GM13976 (cell line): ENCODE data around the gene SH3RF3.

ENCODE experiments used
- DNase-seq: peaks from one replicate; pipeline ENCODE4 v3.0.0; 2012; ENCODE audit warnings: low spot score
- in situ Hi-C: fragments of 300-500 bp; cut with MboI; formaldehyde crosslinking; loops from one replicate; pipeline ENCODE4 v1.12.0; 2022; ENCODE audit warnings: low sequenced_read_pairs, mixed read lengths, inconsistent platforms; ENCODE audit not compliant: unreplicated experiment
- TF ChIP-seq, protein P1 (sequence below): IDR thresholded peaks from 2 replicates; pipeline ENCODE4 v1.5.1; 2012; ENCODE audit warnings: borderline replicate concordance, mild to moderate bottlenecking; ENCODE audit not compliant: insufficient read depth; ENCODE audit errors: extremely low read depth, missing control alignments, control extremely low read depth

The SH3RF3 gene

GRCh38 chr2:109231428-109231827 is 102.4 kb downstream of the SH3RF3 start:
- in situ Hi-C loops = no loop called here
- TF ChIP-seq, protein P1, sequence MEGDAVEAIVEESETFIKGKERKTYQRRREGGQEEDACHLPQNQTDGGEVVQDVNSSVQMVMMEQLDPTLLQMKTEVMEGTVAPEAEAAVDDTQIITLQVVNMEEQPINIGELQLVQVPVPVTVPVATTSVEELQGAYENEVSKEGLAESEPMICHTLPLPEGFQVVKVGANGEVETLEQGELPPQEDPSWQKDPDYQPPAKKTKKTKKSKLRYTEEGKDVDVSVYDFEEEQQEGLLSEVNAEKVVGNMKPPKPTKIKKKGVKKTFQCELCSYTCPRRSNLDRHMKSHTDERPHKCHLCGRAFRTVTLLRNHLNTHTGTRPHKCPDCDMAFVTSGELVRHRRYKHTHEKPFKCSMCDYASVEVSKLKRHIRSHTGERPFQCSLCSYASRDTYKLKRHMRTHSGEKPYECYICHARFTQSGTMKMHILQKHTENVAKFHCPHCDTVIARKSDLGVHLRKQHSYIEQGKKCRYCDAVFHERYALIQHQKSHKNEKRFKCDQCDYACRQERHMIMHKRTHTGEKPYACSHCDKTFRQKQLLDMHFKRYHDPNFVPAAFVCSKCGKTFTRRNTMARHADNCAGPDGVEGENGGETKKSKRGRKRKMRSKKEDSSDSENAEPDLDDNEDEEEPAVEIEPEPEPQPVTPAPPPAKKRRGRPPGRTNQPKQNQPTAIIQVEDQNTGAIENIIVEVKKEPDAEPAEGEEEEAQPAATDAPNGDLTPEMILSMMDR = no peak
- no peak for DNase-seq

DNA sequence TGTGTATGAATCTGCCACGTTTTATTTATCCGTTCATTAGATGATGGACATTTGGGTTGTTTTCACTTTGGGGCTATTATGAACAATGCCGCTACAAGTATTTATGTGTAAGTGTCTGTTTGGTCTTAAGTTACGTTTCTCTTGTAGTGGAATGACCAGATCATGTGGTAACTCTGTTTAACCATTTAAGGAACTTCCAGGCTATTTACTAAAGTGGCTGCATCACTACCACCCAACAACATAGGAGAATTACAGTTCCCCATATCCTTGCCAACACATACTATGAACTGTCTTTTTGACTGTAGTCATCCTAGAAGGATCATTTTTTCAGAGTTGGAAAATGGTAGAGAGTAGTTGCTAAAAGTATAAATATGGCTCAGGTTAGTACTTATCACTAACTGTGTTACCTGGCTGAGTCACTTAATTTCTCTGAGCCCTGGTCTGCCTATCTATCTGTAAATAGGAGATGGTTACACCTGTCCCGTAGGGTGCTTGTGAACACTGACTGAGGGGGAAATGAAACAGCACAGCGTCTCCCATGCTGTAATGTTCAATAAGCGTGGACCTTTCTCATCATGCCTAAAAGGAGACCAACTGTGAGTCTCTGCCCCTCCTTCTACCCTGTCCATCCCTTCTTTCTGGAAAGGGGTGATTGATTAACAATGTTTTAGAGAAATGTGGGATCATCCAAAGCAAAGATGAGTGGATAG is 103.1 kb downstream of the SH3RF3 start:
- DNase-seq = no peak
- TF ChIP-seq, protein P1 = no peak
- in situ Hi-C loops = no loop called here

- no peak for DNase-seq
- in situ Hi-C loops = no loop called here
- TF ChIP-seq, protein P1 = no peak
Observed at GRCh38 chr2:109232909-109233308, 103.9 kb downstream of the SH3RF3 start.

DNA sequence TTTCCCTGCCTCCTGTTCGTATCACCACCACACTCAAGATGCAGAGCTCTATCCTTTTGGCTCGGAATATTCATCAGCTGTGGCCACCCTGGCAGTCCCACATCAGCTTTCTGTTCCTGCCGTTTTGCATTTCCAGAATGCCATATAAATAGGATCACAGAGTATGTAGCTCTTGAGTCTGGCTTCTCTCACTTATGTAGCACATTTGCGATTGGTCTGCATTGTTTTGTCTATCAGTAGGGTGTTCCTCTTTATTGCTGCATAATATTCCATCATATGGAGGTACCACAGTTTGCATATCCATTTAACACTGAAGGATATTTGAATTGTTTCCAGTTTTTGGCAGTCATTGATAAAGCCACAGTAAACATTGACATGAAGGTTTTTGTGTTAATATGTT is 104.6 kb downstream of the SH3RF3 start:
- in situ Hi-C loops = no loop called here
- DNase-seq = no peak
- TF ChIP-seq, protein P1 = no peak

- TF ChIP-seq, protein P1 = no peak
- in situ Hi-C loops = no loop called here
- DNase-seq = no peak
Observed at GRCh38 chr2:109234355-109234754, 105.3 kb downstream of the SH3RF3 start.

GRCh38 chr2:109236147-109236546 is 107.1 kb downstream of the SH3RF3 start:
- in situ Hi-C loops = no loop called here
- TF ChIP-seq, protein P1 = no peak
- no peak for DNase-seq

DNA sequence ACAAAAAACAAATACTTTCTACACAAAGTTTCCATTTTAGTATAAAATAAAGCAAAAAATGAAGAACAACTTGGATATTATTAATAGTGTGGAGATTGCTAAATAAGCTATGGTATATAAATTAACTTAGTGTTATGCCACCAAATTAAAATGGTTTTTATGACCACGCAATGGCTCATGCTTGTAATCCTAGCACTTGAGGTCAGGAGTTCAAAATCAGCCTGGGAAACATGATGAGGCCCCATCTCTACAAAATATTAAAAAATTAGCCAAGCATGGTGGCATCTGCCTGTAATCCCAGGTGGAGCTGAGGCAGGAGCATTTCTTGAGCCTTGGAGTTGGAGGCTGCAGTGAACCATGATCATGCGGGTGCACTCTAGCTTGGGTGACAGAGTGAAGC is 108.8 kb downstream of the SH3RF3 start:
- no peak for DNase-seq
- in situ Hi-C loops = no loop called here
- TF ChIP-seq, protein P1 = no peak
